Stimulated activated CD8-positive, alpha-beta memory T cell treated with anti-CD3 and anti-CD28 coated beads, Interleukin-4, amount 100 ng/mL, for 1 hour (primary cell): ENCODE data around the gene ARL6.
"Not testable (repeated sequence)": the region's sequence is repeated elsewhere in the genome, so short reads cannot be mapped to it uniquely, and the experiment has no call there.

Experiments used
- DNase-seq, 2 donors: peaks; one replicate each; pipeline ENCODE4 v3.0.0-alpha.2; 2020; ENCODE audit warnings: low read depth in 2 of 2, low spot score in 1 of 2

ARL6 gene

DNA sequence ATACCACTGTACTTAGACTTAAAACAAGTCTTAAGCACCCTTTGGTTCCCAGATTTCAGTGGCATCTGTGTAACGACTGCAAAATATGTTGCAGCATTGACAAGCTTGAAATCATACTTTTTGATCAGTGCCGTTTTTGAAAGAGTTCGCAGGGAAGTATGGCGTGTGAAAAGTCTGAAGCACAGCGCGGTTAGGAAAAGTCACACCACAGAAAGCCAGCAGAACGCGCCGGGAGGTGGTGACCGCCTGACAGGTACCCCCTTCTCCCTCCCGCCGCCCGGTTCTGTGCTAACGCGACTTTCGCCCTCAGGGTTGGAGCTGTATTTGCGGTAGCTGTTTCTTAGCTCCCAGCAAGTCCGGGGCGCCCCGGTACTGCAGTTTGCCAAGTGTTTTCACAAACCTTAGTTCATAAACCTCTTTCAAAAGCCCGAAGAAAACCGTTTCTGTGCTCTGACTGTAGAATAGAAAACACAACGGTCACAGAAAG, 56.8 kb downstream of the ARL6 start:
- DNase-seq = peak in 1 of 2 donors; percentile 17

DNA sequence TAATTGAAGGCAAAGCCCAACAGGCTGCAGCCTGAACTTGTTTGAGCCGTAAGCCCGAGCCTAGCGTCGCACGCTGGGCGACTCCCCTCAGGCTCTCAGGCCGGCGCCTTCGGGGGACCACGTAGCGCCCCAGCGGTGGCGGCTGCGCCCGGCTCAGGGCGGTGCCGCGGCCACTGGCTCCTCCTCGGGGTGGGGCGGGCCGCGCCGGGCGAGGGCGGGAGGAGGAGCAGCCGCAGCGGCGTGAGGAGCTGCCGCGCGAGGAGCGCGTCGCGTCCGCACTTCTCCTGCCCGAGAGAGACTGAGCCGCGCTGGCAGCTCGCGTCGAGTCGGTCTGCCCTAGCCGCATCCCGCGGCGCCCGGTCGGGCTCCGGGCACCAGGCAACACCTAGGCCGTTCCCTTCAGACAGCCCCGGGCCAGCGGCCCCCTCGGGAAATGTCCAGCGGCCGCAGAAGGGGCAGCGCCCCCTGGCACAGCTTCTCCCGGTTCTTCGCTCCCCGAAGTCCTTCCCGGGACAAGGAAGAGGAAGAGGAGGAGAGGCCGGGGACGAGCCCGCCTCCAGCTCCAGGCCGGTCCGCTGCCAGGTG, 57.3 kb downstream of the ARL6 start, which contains the start of gene CRYBG3:
TSS of gene CRYBG3 (plus strand) at position 238 of the 585 bp plus-strand sequence. CDS start at position 434, 196 bp downstream.
- DNase-seq = peak; percentile 58 to 59

DNA sequence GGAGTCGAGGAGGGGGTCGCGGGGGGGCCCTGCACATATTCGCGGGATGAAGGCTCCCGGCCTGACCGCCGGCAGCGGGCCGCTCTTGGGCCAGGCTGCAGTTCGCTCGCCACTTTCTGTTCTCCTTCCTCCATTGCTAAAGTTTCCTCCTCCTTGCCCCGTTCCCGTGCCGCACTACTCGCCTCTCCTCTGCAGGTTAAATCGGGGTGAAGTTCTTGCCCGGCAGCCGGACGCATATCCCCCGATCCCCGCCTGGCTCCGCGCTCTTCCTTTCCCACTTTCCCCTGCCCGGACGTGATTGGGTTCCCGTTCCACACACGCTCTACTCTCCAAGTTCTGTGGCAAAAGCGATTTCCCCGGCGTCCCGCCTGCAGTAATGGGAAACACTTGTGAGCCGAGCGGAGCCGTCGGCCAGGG, 57.8 kb downstream of the ARL6 start:
- DNase-seq = no peak

GRCh38 chr3:97823046-97824004, 58.8 kb downstream of the ARL6 start:
- DNase-seq = no peak

- no peak for DNase-seq
Measured at GRCh38 chr3:97825101-97825500, 60.5 kb downstream of the ARL6 start.

GRCh38 chr3:97827741-97828471, 63.3 kb downstream of the ARL6 start:
- no peak for DNase-seq

DNA sequence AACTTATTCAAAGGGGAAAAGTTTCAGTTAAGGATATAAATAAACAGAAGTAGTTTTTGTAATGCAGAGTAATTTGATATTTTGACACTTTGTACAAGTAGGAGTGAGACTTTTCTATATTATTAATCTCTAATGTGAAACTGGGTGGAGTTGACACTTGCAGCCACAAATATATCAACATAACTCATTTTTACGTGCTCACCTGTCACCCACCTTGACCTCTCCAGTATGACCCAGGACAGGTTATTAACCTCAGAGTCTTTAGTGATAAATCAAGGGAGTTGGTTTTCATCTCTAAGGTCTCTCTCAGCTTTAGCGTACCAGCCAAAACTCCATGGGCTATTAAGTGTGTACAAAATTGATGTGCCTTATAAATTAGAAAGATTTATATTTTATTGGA, 64.6 kb downstream of the ARL6 start:
- DNase-seq = no peak

GRCh38 chr3:97830638-97831037, 66.1 kb downstream of the ARL6 start:
- no peak for DNase-seq

DNA sequence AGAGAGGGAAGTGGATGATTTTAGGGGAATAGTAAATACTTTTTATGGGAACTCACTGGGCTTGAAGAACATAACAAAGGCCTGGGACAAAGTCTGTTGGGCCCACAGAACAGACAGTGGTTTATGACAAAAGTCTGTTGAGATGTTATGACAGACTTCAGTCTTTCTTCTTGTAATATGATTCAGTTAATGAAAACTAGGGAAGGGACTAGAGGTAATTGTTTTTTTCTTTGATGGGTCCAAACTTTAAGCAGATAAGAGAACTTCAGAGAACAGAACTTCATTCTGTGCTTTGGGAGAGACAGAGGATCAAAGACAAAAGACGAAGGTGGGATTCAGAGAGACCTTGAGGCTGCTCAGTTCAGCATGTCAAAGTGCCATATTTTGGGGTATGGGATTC, 66.6 kb downstream of the ARL6 start:
- no peak for DNase-seq

DNA sequence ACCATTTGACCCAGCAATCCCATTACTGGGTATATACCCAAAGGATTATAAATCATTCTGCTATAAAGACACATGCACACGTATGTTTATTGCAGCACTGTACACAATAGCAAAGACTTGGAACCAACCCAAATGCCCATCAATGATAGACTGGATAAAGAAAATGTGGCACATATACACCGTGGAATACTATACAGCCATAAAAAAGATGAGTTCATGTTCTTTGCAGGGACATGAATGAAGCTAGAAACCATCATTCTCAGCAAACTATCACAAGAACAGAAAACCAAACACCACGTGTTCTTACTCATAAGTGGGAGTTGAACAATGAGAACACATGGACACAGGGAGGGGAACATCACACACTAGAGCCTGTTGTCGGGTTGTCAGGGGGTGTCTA, 68.6 kb downstream of the ARL6 start:
- not testable (repeated sequence) for DNase-seq

GRCh38 chr3:97835761-97836160, 71.2 kb downstream of the ARL6 start:
- DNase-seq = no peak

GRCh38 chr3:97838393-97838792, 73.8 kb downstream of the ARL6 start:
- no peak for DNase-seq

DNA sequence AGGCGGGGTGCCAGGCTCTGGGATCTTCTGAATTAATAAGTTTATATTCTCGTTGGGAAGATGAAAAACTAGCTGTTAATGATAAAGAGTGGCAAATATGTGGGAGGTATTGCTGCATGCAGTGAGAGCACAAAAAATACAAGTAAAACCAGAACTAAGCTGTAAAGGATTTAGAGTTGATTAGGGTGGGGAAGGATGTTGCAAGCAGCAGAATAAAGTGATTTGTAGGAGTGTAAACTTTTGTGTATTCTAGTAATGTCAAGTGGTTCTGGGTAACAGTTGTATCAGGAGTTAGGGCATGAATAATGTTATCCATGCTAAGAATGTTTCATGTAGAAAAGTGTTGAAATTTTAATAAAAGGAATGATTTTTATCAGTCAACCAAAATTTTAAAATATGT, 75.4 kb downstream of the ARL6 start:
- no peak for DNase-seq

GRCh38 chr3:97841304-97841703, 76.7 kb downstream of the ARL6 start:
- DNase-seq = no peak

DNA sequence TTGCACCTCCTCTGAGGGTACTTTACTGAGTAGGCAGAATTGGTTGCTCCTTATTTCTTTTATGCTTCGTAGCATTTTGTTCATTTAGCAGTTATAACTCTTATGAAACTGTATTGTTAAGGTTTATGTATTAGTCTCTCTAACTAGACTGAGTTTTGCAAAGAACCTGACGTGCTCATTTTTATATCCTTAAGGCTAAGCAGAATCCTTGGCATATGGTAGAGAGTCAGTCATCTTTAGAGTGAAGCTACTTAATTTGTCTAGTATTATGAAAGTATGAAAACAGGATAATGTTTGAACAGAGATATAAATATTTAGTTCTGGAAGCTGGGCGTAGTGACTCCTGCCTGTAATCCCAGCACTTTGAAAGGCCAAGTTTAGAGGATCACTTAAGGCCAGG, 77.4 kb downstream of the ARL6 start:
- DNase-seq = no peak

DNA sequence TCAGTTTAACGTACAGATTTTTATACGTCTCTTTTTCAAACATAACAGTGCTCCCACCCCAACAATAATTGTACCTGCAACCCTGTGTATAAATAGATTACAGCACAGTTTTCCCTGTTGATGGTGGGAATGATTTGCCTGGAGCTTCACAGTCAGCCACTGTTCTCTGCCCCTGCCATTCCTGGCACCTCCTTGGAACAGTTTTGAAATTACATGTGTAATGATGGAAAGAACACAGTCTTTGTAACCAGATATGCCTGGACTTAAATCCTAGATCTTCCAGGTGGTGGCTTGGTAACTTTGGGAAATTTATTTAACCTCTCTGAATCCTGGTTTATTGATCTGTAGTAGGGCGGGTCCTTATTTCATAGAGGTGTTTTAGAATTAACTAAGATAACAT, 84.2 kb downstream of the ARL6 start:
- no peak for DNase-seq
